ENCODE data around the gene TOMM6.

TOMM6 gene

GRCh38 chr6:41813956-41814355 is 26.5 kb downstream of the TOMM6 start:
- TF ChIP-seq SPI1 (IDR thresholded peaks at IDR 0.05; ENCODE audit: borderline replicate concordance, low read depth) (no peak), REST (IDR thresholded peaks at IDR 0.05; ENCODE audit: insufficient replicate concordance, low read depth) (no peak), GABPA (IDR thresholded peaks at IDR 0.05; ENCODE audit: low read depth) (no peak), POLR2AphosphoS5 (IDR thresholded peaks at IDR 0.05; ENCODE audit: low read depth) (no peak)
- DNase-seq (ENCODE audit: low read depth in 1 of 2, low spot score in 1 of 2), result no peak
- Histone ChIP-seq H3K4me3 (replicated peaks; ENCODE audit: insufficient read depth, low read length) (no peak overlapping the region), H3K27me3 (ENCODE audit: insufficient read depth, poor library complexity, severe bottlenecking) (no peaks in the 10 kb centered on the region), H3K27ac (replicated peaks) (no peak overlapping the region)

GRCh38 chr6:41814629-41815028 is 27.1 kb downstream of the TOMM6 start:
- DNase-seq (ENCODE audit: low read depth in 1 of 2, low spot score in 1 of 2), result no peak
- Histone ChIP-seq H3K27ac (replicated peaks) (no peak overlapping the region), H3K27me3 (ENCODE audit: insufficient read depth, poor library complexity, severe bottlenecking) (no peaks in the 10 kb centered on the region), H3K4me3 (replicated peaks; ENCODE audit: insufficient read depth, low read length) (no peak overlapping the region)
- TF ChIP-seq CTCF (IDR thresholded peaks at IDR 0.05; ENCODE audit: insufficient read depth, low read length) (no peak), GABPA (IDR thresholded peaks at IDR 0.05; ENCODE audit: low read depth) (no peak), POLR2AphosphoS5 (IDR thresholded peaks at IDR 0.05; ENCODE audit: low read depth) (no peak)

- Histone ChIP-seq H3K4me3 (replicated peaks; ENCODE audit: insufficient read depth, low read length) (no peak overlapping the region), H3K27ac (replicated peaks) (no peak overlapping the region)
- no peak for TF ChIP-seq REST (IDR thresholded peaks at IDR 0.05; ENCODE audit: insufficient replicate concordance, low read depth)
- no peak for TF ChIP-seq SPI1 (IDR thresholded peaks at IDR 0.05; ENCODE audit: borderline replicate concordance, low read depth)
- no peak for TF ChIP-seq POLR2AphosphoS5 (IDR thresholded peaks at IDR 0.05; ENCODE audit: low read depth)
- no peak for TF ChIP-seq GABPA (IDR thresholded peaks at IDR 0.05; ENCODE audit: low read depth)
- no peak for TF ChIP-seq CTCF (IDR thresholded peaks at IDR 0.05; ENCODE audit: insufficient read depth, low read length)
Observed at GRCh38 chr6:41815587-41815986, 28.1 kb downstream of the TOMM6 start.

GRCh38 chr6:41818271-41819054 is 31.0 kb downstream of the TOMM6 start:
- H3K27ac ChIP-seq (replicated peaks), result no peak overlapping the region
- H3K27me3 ChIP-seq (ENCODE audit: insufficient read depth, poor library complexity, severe bottlenecking), result no peaks in the 10 kb centered on the region
- H3K4me3 ChIP-seq (replicated peaks; ENCODE audit: insufficient read depth, low read length), result no peak overlapping the region
- TF ChIP-seq POLR2AphosphoS5 (IDR thresholded peaks at IDR 0.05; ENCODE audit: low read depth) (no peak), SPI1 (IDR thresholded peaks at IDR 0.05; ENCODE audit: borderline replicate concordance, low read depth) (no peak), GABPA (IDR thresholded peaks at IDR 0.05; ENCODE audit: low read depth) (no peak), CTCF (IDR thresholded peaks at IDR 0.05; ENCODE audit: insufficient read depth, low read length) (no peak), REST (IDR thresholded peaks at IDR 0.05; ENCODE audit: insufficient replicate concordance, low read depth) (no peak)
- DNase-seq (ENCODE audit: low read depth in 1 of 2, low spot score in 1 of 2), result peak; percentile 11 to 22

More at GRCh38 chr6:41815587-41815986, 28.1 kb downstream of the TOMM6 start:
- no peaks in the 10 kb centered on the region for H3K27me3 ChIP-seq (ENCODE audit: insufficient read depth, poor library complexity, severe bottlenecking)
- no peak for DNase-seq (ENCODE audit: low read depth in 1 of 2, low spot score in 1 of 2)
